IPS-18a (cell line): Measurements from ENCODE around the gene EPN2.
"Not testable (repeated sequence)": the region's sequence is repeated elsewhere in the genome, so short reads cannot be mapped to it uniquely, and the experiment has no call there.

Experiments
- H3K27ac ChIP-seq: one replicate; pipeline ENCODE4 v1.5.1; 2013; ENCODE audit warnings: low read length
- H3K27me3 ChIP-seq: one replicate; pipeline ENCODE4 v1.6.1; 2013; ENCODE audit warnings: mild to moderate bottlenecking, low read length; ENCODE audit not compliant: control insufficient read depth, insufficient read depth
- H3K36me3 ChIP-seq: one replicate; pipeline ENCODE4 v1.6.1; 2013; ENCODE audit warnings: low read depth, low read length; ENCODE audit not compliant: control insufficient read depth
- H3K4me1 ChIP-seq: one replicate; pipeline ENCODE4 v1.6.1; 2013; ENCODE audit warnings: low read depth, low read length; ENCODE audit not compliant: control insufficient read depth
- H3K4me3 ChIP-seq: one replicate; pipeline ENCODE4 v1.5.1; 2013; ENCODE audit warnings: low read length
- H3K9ac ChIP-seq: one replicate; pipeline ENCODE4 v1.6.1; 2013; ENCODE audit warnings: mild to moderate bottlenecking, low read length, moderate library complexity
- H3K9me3 ChIP-seq: one replicate; pipeline ENCODE4 v1.6.1; 2013; ENCODE audit warnings: low read depth, low read length; ENCODE audit not compliant: control insufficient read depth

The EPN2 gene

GRCh38 chr17:19270704-19271611 is 33.8 kb downstream of the EPN2 start:
- H3K36me3 ChIP-seq: peaks cover 3% of the 10 kb centered on the region

GRCh38 chr17:19271780-19272357 is 34.7 kb downstream of the EPN2 start:
- Histone ChIP-seq H3K9ac (no peak overlapping the region), H3K27me3 (no peaks in the 10 kb centered on the region)

More at GRCh38 chr17:19270704-19271611, 33.8 kb downstream of the EPN2 start:
- Histone ChIP-seq H3K9ac (no peak overlapping the region), H3K9me3 (no peaks in the 10 kb centered on the region), H3K4me1 (peaks cover 3% of the 10 kb centered on the region), H3K27ac (no peak overlapping the region), H3K27me3 (no peaks in the 10 kb centered on the region), H3K4me3 (no peak overlapping the region)

GRCh38 chr17:19273731-19274130 is 36.6 kb downstream of the EPN2 start:
- no peaks in the 10 kb centered on the region for H3K27me3 ChIP-seq

More at GRCh38 chr17:19271780-19272357, 34.7 kb downstream of the EPN2 start:
- Histone ChIP-seq H3K9me3 (no peaks in the 10 kb centered on the region), H3K4me1 (peaks cover 3% of the 10 kb centered on the region), H3K36me3 (peaks cover 3% of the 10 kb centered on the region), H3K27ac (no peak overlapping the region), H3K4me3 (no peak overlapping the region)

GRCh38 chr17:19274893-19275292 is 37.7 kb downstream of the EPN2 start:
- Histone ChIP-seq H3K9me3 (no peaks in the 10 kb centered on the region), H3K4me3 (no peak overlapping the region), H3K4me1 (peaks cover 3% of the 10 kb centered on the region), H3K36me3 (peaks cover 3% of the 10 kb centered on the region), H3K27me3 (no peaks in the 10 kb centered on the region), H3K9ac (no peak overlapping the region), H3K27ac (no peak overlapping the region)

More at GRCh38 chr17:19273731-19274130, 36.6 kb downstream of the EPN2 start:
- peaks cover 3% of the 10 kb centered on the region for H3K36me3 ChIP-seq
- no peaks in the 10 kb centered on the region for H3K9me3 ChIP-seq
- H3K27ac ChIP-seq: no peak overlapping the region
- H3K9ac ChIP-seq: no peak overlapping the region
- no peak overlapping the region for H3K4me3 ChIP-seq
- H3K4me1 ChIP-seq: peaks cover 3% of the 10 kb centered on the region

GRCh38 chr17:19275457-19276127 is 38.4 kb downstream of the EPN2 start:
- Histone ChIP-seq H3K9ac (no peak overlapping the region), H3K4me3 (no peak overlapping the region), H3K27me3 (no peaks in the 10 kb centered on the region), H3K27ac (no peak overlapping the region), H3K4me1 (peaks cover 5% of the 10 kb centered on the region), H3K36me3 (peaks cover 3% of the 10 kb centered on the region), H3K9me3 (no peaks in the 10 kb centered on the region)

- Histone ChIP-seq H3K36me3 (peaks cover 12% of the 10 kb centered on the region), H3K4me1 (peaks cover 12% of the 10 kb centered on the region)
These were observed 41.1 kb downstream of the EPN2 start for GRCh38 chr17:19278284-19278683.

GRCh38 chr17:19278729-19279128 is 41.6 kb downstream of the EPN2 start:
- peaks cover 12% of the 10 kb centered on the region for H3K4me1 ChIP-seq
- H3K27ac ChIP-seq: no peak overlapping the region
- no peak overlapping the region for H3K4me3 ChIP-seq
- peaks cover 13% of the 10 kb centered on the region for H3K36me3 ChIP-seq
- no peaks in the 10 kb centered on the region for H3K9me3 ChIP-seq
- H3K27me3 ChIP-seq: no peaks in the 10 kb centered on the region
- H3K9ac ChIP-seq: no peak overlapping the region

More at GRCh38 chr17:19278284-19278683, 41.1 kb downstream of the EPN2 start:
- not testable (repeated sequence) for H3K9me3 ChIP-seq, H3K4me3 ChIP-seq, H3K9ac ChIP-seq, H3K27ac ChIP-seq, H3K27me3 ChIP-seq

- H3K27me3 ChIP-seq: no peaks in the 10 kb centered on the region
- no peak overlapping the region for H3K27ac ChIP-seq
These were observed 44.0 kb downstream of the EPN2 start for GRCh38 chr17:19281161-19281560.

GRCh38 chr17:19284005-19284959 is 47.1 kb downstream of the EPN2 start:
- Histone ChIP-seq H3K9ac (no peak overlapping the region), H3K4me1 (peaks cover 35% of the 10 kb centered on the region), H3K4me3 (no peak overlapping the region), H3K9me3 (no peaks in the 10 kb centered on the region), H3K27me3 (no peaks in the 10 kb centered on the region), H3K36me3 (peaks cover 13% of the 10 kb centered on the region), H3K27ac (no peak overlapping the region)

More at GRCh38 chr17:19281161-19281560, 44.0 kb downstream of the EPN2 start:
- no peak overlapping the region for H3K9ac ChIP-seq
- H3K4me3 ChIP-seq: no peak overlapping the region
- peaks cover 19% of the 10 kb centered on the region for H3K4me1 ChIP-seq
- no peaks in the 10 kb centered on the region for H3K9me3 ChIP-seq
- H3K36me3 ChIP-seq: peaks cover 13% of the 10 kb centered on the region

GRCh38 chr17:19285213-19285900 is 48.2 kb downstream of the EPN2 start:
- peaks cover 34% of the 10 kb centered on the region for H3K4me1 ChIP-seq
- H3K9ac ChIP-seq: no peak overlapping the region
- peaks cover 13% of the 10 kb centered on the region for H3K36me3 ChIP-seq
- no peaks in the 10 kb centered on the region for H3K9me3 ChIP-seq
- H3K27ac ChIP-seq: no peak overlapping the region
- no peaks in the 10 kb centered on the region for H3K27me3 ChIP-seq
- no peak overlapping the region for H3K4me3 ChIP-seq
